UCSD-AML1 (cell line): ENCODE results near the gene HIVEP3.
"Not testable (repeated sequence)": the region's sequence is repeated elsewhere in the genome, so short reads cannot be mapped to it uniquely, and the experiment has no call there.

Experiments used
- DNase-seq: peaks from one replicate; lab custom pipeline; 2025; ENCODE audit not compliant: unreplicated experiment; lab: John Stamatoyannopoulos, UW

Gene HIVEP3

GRCh38 chr1:41921271-41921670 is 2.5 kb upstream of the HIVEP3 start:
- not testable (repeated sequence) for DNase-seq

GRCh38 chr1:41920658-41921057 is 1.9 kb upstream of the HIVEP3 start:
- no peak for DNase-seq

- no peak for DNase-seq
Measured at GRCh38 chr1:41919764-41920397, 1.2 kb upstream of the HIVEP3 start.

GRCh38 chr1:41919131-41919530 is 409 bp upstream of the HIVEP3 start:
- DNase-seq: no peak

GRCh38 chr1:41917835-41918449 is 780 bp downstream of the HIVEP3 start:
- no peak for DNase-seq

- DNase-seq: no peak
Measured at GRCh38 chr1:41917076-41917475, 1.6 kb downstream of the HIVEP3 start.

GRCh38 chr1:41915786-41916571 is 2.7 kb downstream of the HIVEP3 start:
- DNase-seq: no peak

GRCh38 chr1:41914516-41914915 is 4.2 kb downstream of the HIVEP3 start:
- no peak for DNase-seq

- no peak for DNase-seq
Measured at GRCh38 chr1:41913014-41913413, 5.7 kb downstream of the HIVEP3 start.

- no peak for DNase-seq
Measured at GRCh38 chr1:41908288-41908895, 10.3 kb downstream of the HIVEP3 start.

- no peak for DNase-seq
Measured at GRCh38 chr1:41907446-41907845, 11.3 kb downstream of the HIVEP3 start.

- no peak for DNase-seq
Measured at GRCh38 chr1:41906943-41907342, 11.8 kb downstream of the HIVEP3 start.

GRCh38 chr1:41905093-41905675 is 13.5 kb downstream of the HIVEP3 start:
- DNase-seq: no peak

GRCh38 chr1:41902664-41903063 is 16.1 kb downstream of the HIVEP3 start:
- no peak for DNase-seq

- DNase-seq: no peak
Measured at GRCh38 chr1:41902159-41902577, 16.6 kb downstream of the HIVEP3 start.

- DNase-seq: no peak
Measured at GRCh38 chr1:41901551-41901950, 17.2 kb downstream of the HIVEP3 start.

- no peak for DNase-seq
Measured at GRCh38 chr1:41900603-41901444, 17.9 kb downstream of the HIVEP3 start.

- DNase-seq: peak; percentile 72
Measured at GRCh38 chr1:41898191-41898713, 20.5 kb downstream of the HIVEP3 start.

GRCh38 chr1:41895552-41895951 is 23.2 kb downstream of the HIVEP3 start:
- no peak for DNase-seq

- DNase-seq: no peak
Measured at GRCh38 chr1:41894808-41895483, 23.8 kb downstream of the HIVEP3 start.
